ENCODE data around the gene TMEM17. TPM values are rescaled to one million over a fixed set of nuclear protein-coding genes. Genes with fewer than 3 reads are reported as not detected.
A peak's percentile ranks its signal among the peaks of the same experiment; 100 is the strongest.

TMEM17 gene
- total and polyA plus RNA-seq, 2 of the 13 experiments (the other 11 are each of a cell fraction or from before 2014, with no cell fraction given) = 0.22 to 0.50 TPM

DNA sequence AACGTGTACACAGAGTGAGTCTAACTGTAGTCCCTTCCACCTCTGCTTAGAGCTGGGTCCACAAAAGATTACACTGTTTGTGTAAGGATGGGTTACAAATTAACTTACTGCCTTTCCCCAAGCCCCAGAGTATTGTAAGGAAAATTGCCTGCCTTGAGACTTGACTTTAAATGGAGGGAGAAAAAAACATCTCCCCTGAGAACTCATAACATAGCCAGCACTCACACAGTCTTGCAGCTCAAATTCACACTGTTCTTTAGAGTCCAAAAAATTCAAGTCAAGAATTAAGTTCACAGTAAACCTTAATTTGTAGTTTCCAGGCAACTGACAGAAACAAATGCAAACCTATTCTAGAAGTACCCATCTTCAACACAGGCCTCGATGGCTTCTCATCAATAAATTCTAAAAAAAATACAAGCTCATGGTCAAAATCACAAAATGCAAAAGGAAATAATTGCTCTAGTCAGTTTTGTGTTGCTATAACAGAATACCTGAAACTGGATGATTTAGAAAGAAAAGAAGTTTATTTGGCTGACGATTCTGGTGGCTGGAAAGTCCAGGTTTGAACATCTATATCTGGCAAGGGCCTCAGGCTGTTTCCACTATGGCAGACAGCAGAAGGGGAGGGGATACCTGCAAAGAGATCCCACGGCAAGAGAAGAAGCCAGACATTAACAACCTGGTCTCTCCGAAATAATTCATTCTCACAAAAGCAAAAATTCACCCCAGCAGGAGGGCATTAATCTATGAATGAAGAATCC is 34.6 kb upstream of the TMEM17 start (continued):
- TF ChIP-seq ZBTB7A (CRISPR knock-in tag; IDR thresholded peaks at IDR 0.05) (no peak), ZNF749 (CRISPR knock-in tag; IDR thresholded peaks at IDR 0.05; ENCODE audit: borderline replicate concordance) (no peak), CBX1 (IDR thresholded peaks at IDR 0.05; ENCODE audit: low read depth) (no peak), ZNF501 (CRISPR knock-in tag; IDR thresholded peaks at IDR 0.05) (no peak), IRX3 (CRISPR knock-in tag; IDR thresholded peaks at IDR 0.05; ENCODE audit: borderline replicate concordance, low read depth) (no peak), SAP130 (CRISPR knock-in tag; IDR thresholded peaks at IDR 0.05; ENCODE audit: low read depth) (peak; percentile 83), RORA (CRISPR knock-in tag; IDR thresholded peaks at IDR 0.05) (no peak; the same call in 1 of the 2 replicates), HDAC1 (CRISPR knock-in tag; IDR thresholded peaks at IDR 0.05) (peak; percentile 50), MYNN (CRISPR knock-in tag; IDR thresholded peaks at IDR 0.05; ENCODE audit: low read depth) (no peak), SMAD3 (CRISPR knock-in tag; IDR thresholded peaks at IDR 0.05) (no peak), GLI4 (CRISPR knock-in tag; IDR thresholded peaks at IDR 0.05; ENCODE audit: borderline replicate concordance) (no peak), HMG20A (CRISPR knock-in tag; IDR thresholded peaks at IDR 0.05; ENCODE audit: borderline replicate concordance) (peak; percentile 67; the same call in 1 of the 2 replicates), ZNF138 (CRISPR knock-in tag; IDR thresholded peaks at IDR 0.05; ENCODE audit: low read depth) (no peak), MXD4 (CRISPR knock-in tag; IDR thresholded peaks at IDR 0.05) (no peak), FOXJ3 (CRISPR knock-in tag; IDR thresholded peaks at IDR 0.05; ENCODE audit: borderline replicate concordance) (peak; percentile 56; the same call in 1 of the 2 replicates), ZNF260 (CRISPR knock-in tag; IDR thresholded peaks at IDR 0.05; ENCODE audit: borderline replicate concordance, low read depth) (no peak), CREM (IDR thresholded peaks at IDR 0.05) (peak; percentile 43; the same call in 1 of the 2 replicates), CREM (CRISPR knock-in tag; IDR thresholded peaks at IDR 0.05) (no peak), CHD2 (IDR thresholded peaks at IDR 0.05; ENCODE audit: low read depth, low read length) (no peak), SCMH1 (CRISPR knock-in tag; IDR thresholded peaks at IDR 0.05; ENCODE audit: borderline replicate concordance) (no peak), FOXK1 (CRISPR knock-in tag; IDR thresholded peaks at IDR 0.05; ENCODE audit: borderline replicate concordance, low read depth) (peak; percentile 48; the same call in 1 of the 2 replicates)
- TF ChIP-seq, protein P1, sequence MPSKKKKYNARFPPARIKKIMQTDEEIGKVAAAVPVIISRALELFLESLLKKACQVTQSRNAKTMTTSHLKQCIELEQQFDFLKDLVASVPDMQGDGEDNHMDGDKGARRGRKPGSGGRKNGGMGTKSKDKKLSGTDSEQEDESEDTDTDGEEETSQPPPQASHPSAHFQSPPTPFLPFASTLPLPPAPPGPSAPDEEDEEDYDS (CRISPR knock-in tag; IDR thresholded peaks at IDR 0.05) = peak; percentile 86
- TF ChIP-seq, protein P2, sequence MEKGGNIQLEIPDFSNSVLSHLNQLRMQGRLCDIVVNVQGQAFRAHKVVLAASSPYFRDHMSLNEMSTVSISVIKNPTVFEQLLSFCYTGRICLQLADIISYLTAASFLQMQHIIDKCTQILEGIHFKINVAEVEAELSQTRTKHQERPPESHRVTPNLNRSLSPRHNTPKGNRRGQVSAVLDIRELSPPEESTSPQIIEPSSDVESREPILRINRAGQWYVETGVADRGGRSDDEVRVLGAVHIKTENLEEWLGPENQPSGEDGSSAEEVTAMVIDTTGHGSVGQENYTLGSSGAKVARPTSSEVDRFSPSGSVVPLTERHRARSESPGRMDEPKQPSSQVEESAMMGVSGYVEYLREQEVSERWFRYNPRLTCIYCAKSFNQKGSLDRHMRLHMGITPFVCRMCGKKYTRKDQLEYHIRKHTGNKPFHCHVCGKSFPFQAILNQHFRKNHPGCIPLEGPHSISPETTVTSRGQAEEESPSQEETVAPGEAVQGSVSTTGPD (CRISPR knock-in tag; IDR thresholded peaks at IDR 0.05) = no peak
- TF ChIP-seq, protein P3, sequence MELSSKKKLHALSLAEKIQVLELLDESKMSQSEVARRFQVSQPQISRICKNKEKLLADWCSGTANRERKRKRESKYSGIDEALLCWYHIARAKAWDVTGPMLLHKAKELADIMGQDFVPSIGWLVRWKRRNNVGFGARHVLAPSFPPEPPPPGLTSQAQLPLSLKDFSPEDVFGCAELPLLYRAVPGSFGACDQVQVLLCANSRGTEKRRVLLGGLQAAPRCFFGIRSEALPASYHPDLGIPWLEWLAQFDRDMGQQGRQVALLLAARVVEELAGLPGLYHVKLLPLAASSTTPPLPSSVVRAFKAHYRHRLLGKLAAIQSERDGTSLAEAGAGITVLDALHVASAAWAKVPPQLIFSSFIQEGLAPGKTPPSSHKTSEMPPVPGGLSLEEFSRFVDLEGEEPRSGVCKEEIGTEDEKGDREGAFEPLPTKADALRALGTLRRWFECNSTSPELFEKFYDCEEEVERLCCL (CRISPR knock-in tag; IDR thresholded peaks at IDR 0.05; ENCODE audit: borderline replicate concordance) = no peak
- TF ChIP-seq, protein P4, sequence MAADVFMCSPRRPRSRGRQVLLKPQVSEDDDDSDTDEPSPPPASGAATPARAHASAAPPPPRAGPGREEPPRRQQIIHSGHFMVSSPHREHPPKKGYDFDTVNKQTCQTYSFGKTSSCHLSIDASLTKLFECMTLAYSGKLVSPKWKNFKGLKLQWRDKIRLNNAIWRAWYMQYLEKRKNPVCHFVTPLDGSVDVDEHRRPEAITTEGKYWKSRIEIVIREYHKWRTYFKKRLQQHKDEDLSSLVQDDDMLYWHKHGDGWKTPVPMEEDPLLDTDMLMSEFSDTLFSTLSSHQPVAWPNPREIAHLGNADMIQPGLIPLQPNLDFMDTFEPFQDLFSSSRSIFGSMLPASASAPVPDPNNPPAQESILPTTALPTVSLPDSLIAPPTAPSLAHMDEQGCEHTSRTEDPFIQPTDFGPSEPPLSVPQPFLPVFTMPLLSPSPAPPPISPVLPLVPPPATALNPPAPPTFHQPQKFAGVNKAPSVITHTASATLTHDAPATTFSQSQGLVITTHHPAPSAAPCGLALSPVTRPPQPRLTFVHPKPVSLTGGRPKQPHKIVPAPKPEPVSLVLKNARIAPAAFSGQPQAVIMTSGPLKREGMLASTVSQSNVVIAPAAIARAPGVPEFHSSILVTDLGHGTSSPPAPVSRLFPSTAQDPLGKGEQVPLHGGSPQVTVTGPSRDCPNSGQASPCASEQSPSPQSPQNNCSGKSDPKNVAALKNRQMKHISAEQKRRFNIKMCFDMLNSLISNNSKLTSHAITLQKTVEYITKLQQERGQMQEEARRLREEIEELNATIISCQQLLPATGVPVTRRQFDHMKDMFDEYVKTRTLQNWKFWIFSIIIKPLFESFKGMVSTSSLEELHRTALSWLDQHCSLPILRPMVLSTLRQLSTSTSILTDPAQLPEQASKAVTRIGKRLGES (CRISPR knock-in tag; IDR thresholded peaks at IDR 0.05; ENCODE audit: borderline replicate concordance) = no peak
